GM12878 (cell line): ENCODE data around the gene OSBPL10. TPM values are rescaled to one million over a fixed set of nuclear protein-coding genes. Genes with fewer than 3 reads are reported as not detected.

Experiments
- ATAC-seq: fragments of 200-7000 bp; cut with Tn5 transposase; 3 replicates; pipeline ENCODE4 v1.9.1; 2020; ENCODE audit warnings: mild to moderate bottlenecking, moderate library complexity
- BruUV-seq: library from RNA; stranded (reverse); fragments of 400-500 nt; replicated peaks from 2 replicates; lab custom pipeline; 2021; lab: Mats Ljungman, UMichigan
- CTCF ChIA-PET: fragments of 300-600 bp; sonication (Branson Sonifier 250); formaldehyde crosslinking; extraction: SDS; loops from one replicate; lab custom pipeline; 2021; ENCODE audit warnings: inconsistent platforms; lab: Yijun Ruan, JAX
- POLR2A ChIA-PET: fragments of 350-600 bp; formaldehyde crosslinking; extraction: SDS; loops from one replicate; lab custom pipeline; 2021; ENCODE audit warnings: inconsistent platforms; lab: Charles Lee
- RAD21 ChIA-PET: fragments of 300-600 bp; sonication (Branson Sonifier 250); formaldehyde crosslinking; loops from one replicate; lab custom pipeline; 2023; ENCODE audit warnings: antibody characterized with exemption; ENCODE audit not compliant: unreplicated experiment; lab: Charles Lee
- SMC1A ChIA-PET: fragments of 300-600 bp; sonication (Branson Sonifier 250); formaldehyde crosslinking; loops from one replicate; lab custom pipeline; 2023; ENCODE audit not compliant: unreplicated experiment, uncharacterized antibody; lab: Charles Lee
- DNase-seq: peaks from one replicate; pipeline ENCODE4 v3.0.0-alpha.2; 2011; ENCODE audit warnings: low read depth, low spot score
- FAIRE-seq: peaks from 3 replicates; lab custom pipeline; 2011; peaks lifted over from hg19 to GRCh38; lab: Jason Lieb, UNC
- H2AFZ ChIP-seq: 2 replicates; pipeline ENCODE4 v1.6.0; 2011; ENCODE audit warnings: low read depth, low read length, control low read depth; ENCODE audit not compliant: control insufficient read depth
- H3K27ac ChIP-seq: 2 replicates; pipeline ENCODE4 v1.5.1; 2011; ENCODE audit warnings: control low read depth; ENCODE audit not compliant: control insufficient read depth, insufficient read depth
- H3K27me3 ChIP-seq, 2 experiments: replicated peaks in 1 of 2; 2 replicates each; pipeline versions ENCODE4 v1.6.0 to v1.6.1; 2011; ENCODE audit warnings: low read length in 1 of 2; ENCODE audit not compliant: control insufficient read depth in 2 of 2, insufficient read depth in 2 of 2
- H3K36me3 ChIP-seq, 2 experiments: 2 replicates each; pipeline ENCODE4 v1.5.1; 2011; ENCODE audit warnings: low read length in 1 of 2; ENCODE audit not compliant: control insufficient read depth in 2 of 2, insufficient read depth in 2 of 2
- H3K4me1 ChIP-seq: 2 replicates; pipeline ENCODE4 v1.6.1; 2011; ENCODE audit warnings: mild to moderate bottlenecking, low read length, moderate library complexity, mixed read lengths; ENCODE audit not compliant: control insufficient read depth, insufficient read depth
- H3K4me2 ChIP-seq: 2 replicates; pipeline ENCODE4 v1.6.0; 2011; ENCODE audit warnings: control low read depth; ENCODE audit not compliant: control insufficient read depth, insufficient read depth
- H3K4me3 ChIP-seq: fragments of 200-600 bp; sonication (generic); 2 replicates; pipeline ENCODE4 v1.5.1; 2016
- H3K79me2 ChIP-seq: 2 replicates; pipeline ENCODE4 v1.6.0; 2011; ENCODE audit warnings: low read length; ENCODE audit not compliant: control insufficient read depth, insufficient read depth
- H3K9ac ChIP-seq: 2 replicates; pipeline ENCODE4 v1.8.0; 2011; ENCODE audit warnings: low read length, control low read depth, mixed read lengths; ENCODE audit not compliant: control insufficient read depth, insufficient read depth
- H3K9me3 ChIP-seq: replicated peaks from 3 replicates; pipeline ENCODE4 v1.5.1; 2011; ENCODE audit warnings: mild to moderate bottlenecking, low read length; ENCODE audit not compliant: control insufficient read depth, insufficient read depth
- H4K20me1 ChIP-seq: 2 replicates; pipeline ENCODE4 v1.6.0; 2011; ENCODE audit not compliant: control insufficient read depth, insufficient read depth
- ATF2 ChIP-seq: IDR thresholded peaks from 2 replicates; pipeline ENCODE4 v1.6.1; 2012; ENCODE audit warnings: low read length, inconsistent platforms
- CBX5 ChIP-seq: sonication (generic); IDR thresholded peaks from 2 replicates; pipeline ENCODE4 v1.6.1; 2016; ENCODE audit warnings: low read depth, moderate library complexity, mild to moderate bottlenecking, inconsistent platforms
- CTCF ChIP-seq, 3 experiments: IDR thresholded peaks in 2 of 3; conservative IDR thresholded peaks in 1 of 3; 2 replicates each; pipeline ENCODE4 v1.5.1; 2011; ENCODE audit warnings: low read depth in 3 of 3, low read length in 3 of 3, mild to moderate bottlenecking in 3 of 3, control low read depth in 2 of 3, moderate library complexity in 2 of 3, inconsistent platforms in 1 of 3, mixed read lengths in 1 of 3; ENCODE audit not compliant: control insufficient read depth in 2 of 3, insufficient read depth in 1 of 3; ENCODE audit errors: extremely low read depth in 1 of 3
- ELK1 ChIP-seq: IDR thresholded peaks from 2 replicates; pipeline ENCODE4 v1.6.1; 2012; ENCODE audit warnings: low read depth, low read length, improper control_type of control experiment
- HDAC6 ChIP-seq: fragments of 200-600 bp; sonication (generic); IDR thresholded peaks from one replicate; pipeline ENCODE4 v1.8.0; 2017; ENCODE audit warnings: antibody characterized with exemption; ENCODE audit not compliant: unreplicated experiment
- IRF4 ChIP-seq: IDR thresholded peaks from 2 replicates; pipeline ENCODE4 v1.6.1; 2011; ENCODE audit warnings: low read depth, low read length
- MYC ChIP-seq: IDR thresholded peaks from 2 replicates; pipeline ENCODE4 v1.6.1; 2011; ENCODE audit warnings: mild to moderate bottlenecking, low read length, moderate library complexity, inconsistent platforms; ENCODE audit not compliant: insufficient read depth, insufficient replicate concordance, insufficient read length, severe bottlenecking
- RCOR1 ChIP-seq: conservative IDR thresholded peaks from 2 replicates; pipeline ENCODE4 v1.6.1; 2012; ENCODE audit warnings: low read depth, low read length, improper control_type of control experiment
- SMAD5 ChIP-seq: IDR thresholded peaks from 2 replicates; pipeline ENCODE4 v1.6.1; 2016; ENCODE audit warnings: antibody characterized with exemption, low read depth
- USF2 ChIP-seq: IDR thresholded peaks from 2 replicates; pipeline ENCODE4 v1.6.1; 2011; ENCODE audit warnings: low read depth, low read length, improper control_type of control experiment, borderline replicate concordance
- WGBS: methylation state at CpG from one replicate; pipeline ENCODE4 v1.1.6; 2016; ENCODE audit warnings: low lambda C conversion rate; ENCODE audit not compliant: insufficient replicate concordance, insufficient coverage; ENCODE audit errors: missing lambda C conversion rate; 5-methylcytosine and 5-hydroxymethylcytosine counted together
- in situ Hi-C: fragments of 300-500 bp; cut with MboI; formaldehyde crosslinking; loops from 9 replicates; pipeline ENCODE4 v1.14.3; 2018; ENCODE audit warnings: mixed read lengths
- intact Hi-C: fragments of 100-400 bp; cut with micrococcal nuclease; formaldehyde crosslinking; loops from one replicate; pipeline ENCODE4 v1.14.2; 2022; ENCODE audit not compliant: unreplicated experiment
- polyA plus RNA-seq, 11 experiments: library from polyadenylated mRNA; depleted of rRNA in 4 of 11; unstranded in 6 of 11; stranded (reverse) in 5 of 11; fragments of >200 nt; fragmentation: Nextera tagmentation in 4 of 11; fragmentation: Illumina TruSeq in 1 of 11; extraction: Ambion mirVana in 4 of 11; extraction: Trizol in 1 of 11; gene quantifications; 1 replicate in 1 of 11; 2 replicates in 10 of 11; pipeline versions ENCODE4 v1.2.1 to v1.2.3, GENCODE V29; 2011 to 2016; ENCODE audit warnings: inconsistent platforms in 2 of 11, missing spikeins in 2 of 11, low read depth in 1 of 11
- total RNA-seq, 4 experiments: library from RNA; depleted of rRNA in 3 of 4; stranded (reverse); fragments of >200 nt in 3 of 4; fragmentation: Illumina TruSeq in 1 of 4; extraction: Trizol in 1 of 4; gene quantifications; 2 replicates each; pipeline versions ENCODE4 v1.2.1 to v1.2.3, GENCODE V29; 2013 to 2021

OSBPL10 gene
- total and polyA plus RNA-seq, 10 of the 15 experiments (the other 5 are each of a cell fraction or from before 2014, with no cell fraction given) = 0.03 to 0.25 (median 0.09) TPM; not detected in 5

GRCh38 chr3:31821118-31821517 lies 159.9 kb downstream of the OSBPL10 start:
- Histone ChIP-seq H3K79me2 (no peaks in the 10 kb centered on the region), H3K4me1 (no peaks in the 10 kb centered on the region), H3K27ac (no peak overlapping the region), H2AFZ (no peak overlapping the region), H3K9ac (no peak overlapping the region), H3K9me3 (no peaks in the 10 kb centered on the region), H3K4me3 (no peak overlapping the region), H4K20me1 (no peaks in the 10 kb centered on the region), H3K27me3 (no peaks in the 10 kb centered on the region; a peak in 2 of 4 replicates), H3K36me3 (no peaks in the 10 kb centered on the region), H3K4me2 (no peak overlapping the region)
- ChIA-PET RAD21 (no interaction called here), POLR2A (no interaction called here), CTCF (no interaction called here), SMC1A (no interaction called here)
- TF ChIP-seq ELK1 = no peak
- no peak for TF ChIP-seq CBX5
- no peak for TF ChIP-seq ATF2
- no peak for TF ChIP-seq MYC
- TF ChIP-seq RCOR1 = no peak
- no peak for TF ChIP-seq USF2
- TF ChIP-seq IRF4 = no peak
- no peak for TF ChIP-seq HDAC6
- no peak for TF ChIP-seq CTCF (IDR thresholded peaks at IDR 0.05 in 2 of 3, conservative IDR thresholded peaks at IDR 0.05 in 1 of 3; ENCODE audit: control insufficient read depth in 2 of 3, extremely low read depth in 1 of 3, insufficient read depth in 1 of 3, low read depth in 3 of 3, low read length in 3 of 3)
- no peak for TF ChIP-seq SMAD5
- DNase-seq (no peak), FAIRE-seq (no peak), ATAC-seq (no peak)
- WGBS = 9% methylated on average over 2 of the region's 2 CpGs
- intact Hi-C loops (no loop called here), in situ Hi-C loops (no loop called here)
- no TSS peak for BruUV-seq
